Hepatocyte (in vitro differentiated cells): ENCODE measurements around the gene CCDC93. TPM values are rescaled to one million over a fixed set of nuclear protein-coding genes. Genes with fewer than 3 reads are reported as not detected.

ENCODE experiments used
- DNase-seq: peaks from one replicate; pipeline ENCODE4 v3.0.0-alpha.2; 2016; ENCODE audit warnings: low spot score
- H2AFZ ChIP-seq: fragments of 200-600 bp; sonication (generic); 2 replicates; pipeline ENCODE4 v1.6.0; 2016; ENCODE audit warnings: antibody characterized with exemption, mild to moderate bottlenecking
- H3K27ac ChIP-seq: fragments of 200-600 bp; sonication (generic); 2 replicates; pipeline ENCODE4 v1.5.1; 2016; ENCODE audit warnings: mild to moderate bottlenecking
- H3K27me3 ChIP-seq: fragments of 200-600 bp; sonication (generic); 2 replicates; pipeline ENCODE4 v1.6.1; 2016
- H3K36me3 ChIP-seq: fragments of 200-600 bp; sonication (generic); replicated peaks from 2 replicates; pipeline ENCODE4 v1.5.1; 2016; ENCODE audit warnings: low read depth; ENCODE audit not compliant: insufficient read depth
- H3K4me1 ChIP-seq: fragments of 200-600 bp; sonication (generic); 2 replicates; pipeline ENCODE4 v1.5.1; 2016; ENCODE audit warnings: mild to moderate bottlenecking, moderate library complexity; ENCODE audit not compliant: insufficient read depth
- H3K4me2 ChIP-seq: fragments of 200-600 bp; sonication (generic); 2 replicates; pipeline ENCODE4 v1.6.0; 2016
- H3K4me3 ChIP-seq: fragments of 200-600 bp; sonication (generic); 2 replicates; pipeline ENCODE4 v1.5.1; 2016; ENCODE audit warnings: mild to moderate bottlenecking
- H3K79me2 ChIP-seq: fragments of 200-600 bp; sonication (generic); 2 replicates; pipeline ENCODE4 v1.6.0; 2017; ENCODE audit warnings: mild to moderate bottlenecking
- H3K9me2 ChIP-seq: fragments of 200-600 bp; sonication (generic); replicated peaks from 2 replicates; pipeline ENCODE4 v1.6.0; 2017; ENCODE audit warnings: mild to moderate bottlenecking; ENCODE audit not compliant: insufficient read depth
- H3K9me3 ChIP-seq: fragments of 200-600 bp; sonication (generic); 2 replicates; pipeline ENCODE4 v1.5.1; 2016; ENCODE audit warnings: low read depth, mild to moderate bottlenecking
- H4K20me1 ChIP-seq: fragments of 200-600 bp; sonication (generic); 2 replicates; pipeline ENCODE4 v1.6.0; 2016; ENCODE audit warnings: mild to moderate bottlenecking; ENCODE audit not compliant: insufficient read depth, poor library complexity, severe bottlenecking
- CTCF ChIP-seq: fragments of 200-600 bp; sonication (generic); IDR thresholded peaks from 2 replicates; pipeline ENCODE4 v1.5.1; 2016; ENCODE audit warnings: antibody characterized with exemption, mild to moderate bottlenecking; ENCODE audit not compliant: poor library complexity
- EZH2 ChIP-seq: fragments of 200-600 bp; sonication (generic); IDR thresholded peaks from 2 replicates; pipeline ENCODE4 v1.6.1; 2016; ENCODE audit warnings: antibody characterized with exemption, mild to moderate bottlenecking, borderline replicate concordance
- EZH2phosphoT487 ChIP-seq: fragments of 200-600 bp; sonication (generic); IDR thresholded peaks from one replicate; pipeline ENCODE4 v1.6.1; 2018; ENCODE audit warnings: antibody characterized with exemption, mild to moderate bottlenecking, low read depth, moderate library complexity; ENCODE audit not compliant: unreplicated experiment, severe bottlenecking
- WGBS: methylation state at CpG from one replicate; pipeline ENCODE4 v1.1.6; 2016; ENCODE audit warnings: low lambda C conversion rate; ENCODE audit errors: missing lambda C conversion rate; 5-methylcytosine and 5-hydroxymethylcytosine counted together
- polyA plus RNA-seq: library from polyadenylated mRNA; unstranded; fragments of >200 nt; fragmentation: Nextera tagmentation; extraction: Ambion mirVana; gene quantifications from 2 replicates; pipeline ENCODE4 v1.2.1, GENCODE V29; 2016
- total RNA-seq: library from RNA; depleted of rRNA; stranded (reverse); fragments of >200 nt; gene quantifications from 2 replicates; pipeline ENCODE4 v1.2.3, GENCODE V29; 2014

The CCDC93 gene
- total and polyA plus RNA-seq, 2 experiments from 2014 or later: 13.2 to 37.4 TPM

GRCh38 chr2:117967977-117968718, 45.7 kb downstream of the CCDC93 start:
- WGBS: 94% methylated on average over 4 of the region's 4 CpGs
- Histone ChIP-seq H3K9me3 (no peaks in the 10 kb centered on the region), H4K20me1 (no peaks in the 10 kb centered on the region), H3K27me3 (no peaks in the 10 kb centered on the region), H3K79me2 (no peaks in the 10 kb centered on the region), H3K4me3 (no peak overlapping the region), H3K4me1 (no peaks in the 10 kb centered on the region), H3K9me2 (no peaks in the 10 kb centered on the region), H2AFZ (no peak overlapping the region), H3K4me2 (no peak overlapping the region), H3K27ac (no peak overlapping the region), H3K36me3 (peaks cover 4% of the 10 kb centered on the region)
- no peak for TF ChIP-seq EZH2
- TF ChIP-seq EZH2phosphoT487: no peak
- no peak for TF ChIP-seq CTCF
- DNase-seq: no peak

GRCh38 chr2:117963446-117963845, 50.4 kb downstream of the CCDC93 start:
- no peak overlapping the region for H3K27ac ChIP-seq
- no peak overlapping the region for H2AFZ ChIP-seq
- no peaks in the 10 kb centered on the region for H3K27me3 ChIP-seq
- no peaks in the 10 kb centered on the region for H3K9me3 ChIP-seq
- DNase-seq: no peak
- no peaks in the 10 kb centered on the region for H3K9me2 ChIP-seq
- H3K79me2 ChIP-seq: no peaks in the 10 kb centered on the region
- H3K4me2 ChIP-seq: no peak overlapping the region
- no peaks in the 10 kb centered on the region for H4K20me1 ChIP-seq
- no peak for TF ChIP-seq EZH2phosphoT487
- TF ChIP-seq EZH2: no peak
- TF ChIP-seq CTCF: no peak
- H3K4me3 ChIP-seq: no peak overlapping the region
- 92% methylated on average over 1 of the region's 1 CpG for WGBS
- H3K36me3 ChIP-seq: no peaks in the 10 kb centered on the region
- peaks cover 8% of the 10 kb centered on the region for H3K4me1 ChIP-seq

- H3K36me3 ChIP-seq: no peaks in the 10 kb centered on the region
- no peak overlapping the region for H3K4me2 ChIP-seq
- DNase-seq: no peak
- peak overlapping the region; percentile 35 for H3K27ac ChIP-seq
- no peak overlapping the region for H2AFZ ChIP-seq
- H4K20me1 ChIP-seq: no peaks in the 10 kb centered on the region
- 67% methylated on average over 3 of the region's 3 CpGs for WGBS
- no peaks in the 10 kb centered on the region for H3K27me3 ChIP-seq
- H3K4me3 ChIP-seq: no peak overlapping the region
- no peaks in the 10 kb centered on the region for H3K79me2 ChIP-seq
- no peaks in the 10 kb centered on the region for H3K9me2 ChIP-seq
- H3K4me1 ChIP-seq: peaks cover 14% of the 10 kb centered on the region
- no peak for TF ChIP-seq EZH2
- no peak for TF ChIP-seq EZH2phosphoT487
- no peak for TF ChIP-seq CTCF
- H3K9me3 ChIP-seq: no peaks in the 10 kb centered on the region
Measured at GRCh38 chr2:117961201-117961600, 52.7 kb downstream of the CCDC93 start.

GRCh38 chr2:117960231-117960630, 53.6 kb downstream of the CCDC93 start:
- TF ChIP-seq EZH2 (no peak), EZH2phosphoT487 (no peak), CTCF (no peak)
- no peak overlapping the region for H3K4me3 ChIP-seq
- H3K9me2 ChIP-seq: no peaks in the 10 kb centered on the region
- no peaks in the 10 kb centered on the region for H3K79me2 ChIP-seq
- H3K9me3 ChIP-seq: no peaks in the 10 kb centered on the region
- H3K27me3 ChIP-seq: no peaks in the 10 kb centered on the region
- H3K4me2 ChIP-seq: no peak overlapping the region
- H3K36me3 ChIP-seq: no peaks in the 10 kb centered on the region
- H4K20me1 ChIP-seq: no peaks in the 10 kb centered on the region
- H2AFZ ChIP-seq: no peak overlapping the region
- WGBS: 61% methylated on average over 4 of the region's 4 CpGs
- peaks cover 14% of the 10 kb centered on the region for H3K4me1 ChIP-seq
- no peak for DNase-seq
- H3K27ac ChIP-seq: peak overlapping the region; percentile 35
